Measurements from ENCODE around the gene GPR141.

DNA sequence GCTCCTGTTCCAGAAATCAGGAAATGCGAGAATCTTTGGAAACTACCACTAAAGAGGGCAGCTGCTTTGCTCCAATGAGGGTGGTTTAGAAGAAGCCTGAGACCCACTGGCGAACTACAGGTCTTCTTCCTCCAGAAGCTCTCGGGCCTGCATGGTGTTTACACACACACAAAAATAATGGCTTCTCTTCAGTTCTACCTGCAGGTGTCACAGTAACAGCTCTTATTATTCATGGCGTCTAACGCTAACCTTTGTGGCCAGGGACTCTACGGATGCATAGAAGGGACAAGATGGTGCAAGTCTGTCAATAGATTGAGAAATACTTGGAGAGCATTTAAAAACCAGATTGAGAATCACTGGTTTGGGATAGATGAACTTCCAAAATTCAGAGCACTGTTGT is 22.4 kb downstream of the GPR141 start:
- TF ChIP-seq, protein P1, sequence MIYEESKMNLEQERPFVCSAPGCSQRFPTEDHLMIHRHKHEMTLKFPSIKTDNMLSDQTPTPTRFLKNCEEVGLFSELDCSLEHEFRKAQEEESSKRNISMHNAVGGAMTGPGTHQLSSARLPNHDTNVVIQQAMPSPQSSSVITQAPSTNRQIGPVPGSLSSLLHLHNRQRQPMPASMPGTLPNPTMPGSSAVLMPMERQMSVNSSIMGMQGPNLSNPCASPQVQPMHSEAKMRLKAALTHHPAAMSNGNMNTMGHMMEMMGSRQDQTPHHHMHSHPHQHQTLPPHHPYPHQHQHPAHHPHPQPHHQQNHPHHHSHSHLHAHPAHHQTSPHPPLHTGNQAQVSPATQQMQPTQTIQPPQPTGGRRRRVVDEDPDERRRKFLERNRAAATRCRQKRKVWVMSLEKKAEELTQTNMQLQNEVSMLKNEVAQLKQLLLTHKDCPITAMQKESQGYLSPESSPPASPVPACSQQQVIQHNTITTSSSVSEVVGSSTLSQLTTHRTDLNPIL (CRISPR knock-in tag; IDR thresholded peaks at IDR 0.05; ENCODE audit: low read depth): no peak
- TF ChIP-seq ISL1 (CRISPR knock-in tag; IDR thresholded peaks at IDR 0.05) (no peak), BACH2 (CRISPR knock-in tag; IDR thresholded peaks at IDR 0.05; ENCODE audit: borderline replicate concordance) (no peak)
- TF ChIP-seq, protein P2, sequence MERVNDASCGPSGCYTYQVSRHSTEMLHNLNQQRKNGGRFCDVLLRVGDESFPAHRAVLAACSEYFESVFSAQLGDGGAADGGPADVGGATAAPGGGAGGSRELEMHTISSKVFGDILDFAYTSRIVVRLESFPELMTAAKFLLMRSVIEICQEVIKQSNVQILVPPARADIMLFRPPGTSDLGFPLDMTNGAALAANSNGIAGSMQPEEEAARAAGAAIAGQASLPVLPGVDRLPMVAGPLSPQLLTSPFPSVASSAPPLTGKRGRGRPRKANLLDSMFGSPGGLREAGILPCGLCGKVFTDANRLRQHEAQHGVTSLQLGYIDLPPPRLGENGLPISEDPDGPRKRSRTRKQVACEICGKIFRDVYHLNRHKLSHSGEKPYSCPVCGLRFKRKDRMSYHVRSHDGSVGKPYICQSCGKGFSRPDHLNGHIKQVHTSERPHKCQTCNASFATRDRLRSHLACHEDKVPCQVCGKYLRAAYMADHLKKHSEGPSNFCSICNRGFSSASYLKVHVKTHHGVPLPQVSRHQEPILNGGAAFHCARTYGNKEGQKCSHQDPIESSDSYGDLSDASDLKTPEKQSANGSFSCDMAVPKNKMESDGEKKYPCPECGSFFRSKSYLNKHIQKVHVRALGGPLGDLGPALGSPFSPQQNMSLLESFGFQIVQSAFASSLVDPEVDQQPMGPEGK (CRISPR knock-in tag; IDR thresholded peaks at IDR 0.05; ENCODE audit: borderline replicate concordance): no peak
